NCI-H2196 (cell line): Measurements from ENCODE around the gene SIK3.

ENCODE experiments used
- DNase-seq: peaks from one replicate; lab custom pipeline; 2025; ENCODE audit not compliant: unreplicated experiment; lab: John Stamatoyannopoulos, UW

The SIK3 gene

DNA sequence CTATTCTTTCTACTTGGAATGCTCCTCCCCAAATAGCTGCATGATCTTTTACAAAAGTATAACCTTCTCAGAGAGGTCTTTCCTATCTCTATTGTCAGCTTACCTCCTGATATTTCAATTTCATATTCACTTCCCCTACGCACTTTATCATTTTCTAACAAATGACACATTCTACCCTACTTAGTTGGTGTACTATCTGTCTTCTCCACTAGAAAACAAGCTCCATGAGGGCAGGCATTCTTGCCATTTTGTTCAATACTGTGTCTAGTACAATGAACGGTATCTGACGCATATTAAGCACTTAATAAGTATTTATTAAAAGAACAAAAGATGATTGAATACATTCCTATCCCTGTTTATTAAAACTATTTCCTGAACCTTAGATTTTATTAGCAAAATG lies 164.3 kb downstream of the SIK3 start:
- no peak for DNase-seq

DNA sequence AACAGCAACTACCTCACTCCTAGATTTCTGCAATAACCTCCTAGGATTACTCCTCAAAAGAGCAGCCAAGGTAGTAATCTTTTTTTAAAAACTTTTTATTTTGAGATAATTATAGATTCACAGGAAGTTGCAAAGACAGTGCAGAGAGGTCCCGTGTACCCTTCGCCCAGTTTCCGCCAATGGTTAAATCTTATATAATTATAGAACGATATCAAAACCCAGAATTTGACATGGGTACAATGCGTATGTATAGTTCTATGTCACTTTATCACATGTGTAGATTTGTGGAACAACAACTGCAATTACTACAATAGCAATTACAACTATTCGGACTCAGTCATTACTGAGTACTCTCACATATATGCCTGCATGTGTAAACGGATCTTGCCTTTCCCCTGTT lies 166.0 kb downstream of the SIK3 start:
- no peak for DNase-seq

DNA sequence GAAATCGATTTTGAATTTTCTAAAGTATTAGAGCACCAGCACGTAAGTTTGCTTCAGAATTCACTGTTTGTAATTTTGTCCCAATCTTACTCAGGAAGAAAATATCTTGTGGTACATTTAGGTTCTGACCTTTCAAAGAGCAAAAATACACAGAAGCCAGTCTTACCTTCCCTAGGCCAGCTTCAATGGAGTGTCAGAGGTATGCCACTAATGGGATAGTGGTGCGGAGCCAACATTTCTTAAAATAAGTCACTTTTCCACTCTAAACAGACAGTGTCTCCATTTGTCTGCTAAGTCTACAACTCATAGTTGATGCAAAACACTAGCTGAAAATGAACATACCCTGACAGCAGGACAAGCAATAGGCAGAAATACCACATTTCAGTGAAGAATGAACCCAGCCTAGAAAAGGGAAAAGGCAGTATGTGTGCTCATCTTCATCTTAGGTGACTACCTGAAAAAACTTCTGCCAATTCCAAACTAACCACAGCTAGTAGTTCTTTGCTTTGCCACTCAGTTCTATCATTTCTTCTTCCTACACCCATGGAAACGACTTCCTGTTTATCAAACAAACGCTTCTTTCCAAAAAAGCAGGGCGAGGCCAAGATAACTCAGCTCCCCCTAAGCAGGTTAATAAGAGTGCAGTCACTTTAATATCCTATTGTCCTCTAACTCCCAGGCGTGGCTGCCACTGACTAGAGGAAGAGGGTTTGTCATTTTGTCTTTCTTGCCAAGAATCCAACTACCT lies 166.8 kb downstream of the SIK3 start:
- DNase-seq = no peak

DNA sequence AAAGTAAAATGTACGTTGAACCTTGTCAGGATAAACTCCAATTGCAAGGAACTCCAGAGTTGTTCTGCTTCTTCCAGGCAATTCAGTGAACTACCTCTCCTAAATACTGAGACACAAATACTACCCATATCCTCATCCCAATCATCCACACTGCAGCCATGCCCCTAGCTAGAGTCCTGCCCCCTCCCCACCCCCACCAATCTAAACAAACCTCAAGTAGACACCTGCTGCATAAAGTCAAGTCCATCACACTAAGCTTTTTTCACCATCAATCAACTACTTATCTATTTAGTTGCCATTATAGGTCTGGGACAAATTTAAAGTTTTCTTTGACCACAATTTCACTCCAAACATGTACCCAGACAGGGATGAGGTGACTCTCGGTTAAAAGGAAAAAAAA lies 167.6 kb downstream of the SIK3 start:
- no peak for DNase-seq

DNA sequence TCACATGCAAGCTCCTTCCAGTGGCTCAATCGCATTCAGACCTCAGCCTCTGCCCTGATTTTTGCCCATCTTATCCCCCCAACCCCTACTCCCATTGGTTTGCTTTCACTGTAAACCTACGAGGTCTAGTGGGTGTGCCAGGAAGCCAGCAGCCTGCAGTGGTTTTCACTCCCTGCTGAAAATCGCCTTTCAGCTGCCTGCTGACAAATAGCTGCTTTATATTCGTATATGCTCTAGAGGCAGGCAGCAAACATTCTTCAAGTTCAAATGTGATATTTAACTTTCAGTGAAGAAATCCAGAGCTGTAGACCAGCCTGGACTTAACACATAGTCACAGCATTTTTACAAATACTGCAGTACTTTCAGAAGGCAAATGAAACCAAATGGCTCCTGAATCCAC lies 168.1 kb downstream of the SIK3 start:
- DNase-seq = no peak

DNA sequence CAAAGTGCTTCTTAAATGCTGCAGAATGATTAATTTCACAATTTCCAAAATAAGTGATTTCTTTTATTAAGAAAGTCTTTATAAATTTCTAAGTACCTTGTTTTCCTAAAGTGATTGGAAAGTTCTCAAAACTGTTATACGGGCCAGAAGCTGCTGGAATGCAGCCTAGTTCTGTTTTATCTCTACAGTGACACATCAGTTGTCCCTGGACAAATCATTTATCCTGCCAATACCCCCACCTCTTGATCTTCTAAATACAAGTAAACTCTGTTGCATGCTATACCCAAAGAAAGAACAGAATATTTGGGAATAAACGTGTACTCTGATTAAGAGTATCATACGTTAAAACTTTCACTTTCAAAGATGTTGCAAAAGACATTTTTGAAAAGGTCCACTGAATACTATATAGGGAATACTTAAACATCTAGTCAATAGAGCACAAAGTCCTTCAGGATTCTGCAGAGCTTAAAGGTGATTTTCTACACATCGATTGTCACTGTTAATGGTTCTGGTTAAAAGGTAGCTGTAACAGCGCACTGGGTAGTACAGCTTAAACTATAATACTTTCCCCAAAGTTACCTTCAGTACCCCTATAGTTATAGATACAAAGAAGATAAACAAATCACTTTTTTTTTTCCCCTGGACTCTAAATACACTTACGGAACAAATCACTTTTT lies 168.7 kb downstream of the SIK3 start:
- no peak for DNase-seq

DNA sequence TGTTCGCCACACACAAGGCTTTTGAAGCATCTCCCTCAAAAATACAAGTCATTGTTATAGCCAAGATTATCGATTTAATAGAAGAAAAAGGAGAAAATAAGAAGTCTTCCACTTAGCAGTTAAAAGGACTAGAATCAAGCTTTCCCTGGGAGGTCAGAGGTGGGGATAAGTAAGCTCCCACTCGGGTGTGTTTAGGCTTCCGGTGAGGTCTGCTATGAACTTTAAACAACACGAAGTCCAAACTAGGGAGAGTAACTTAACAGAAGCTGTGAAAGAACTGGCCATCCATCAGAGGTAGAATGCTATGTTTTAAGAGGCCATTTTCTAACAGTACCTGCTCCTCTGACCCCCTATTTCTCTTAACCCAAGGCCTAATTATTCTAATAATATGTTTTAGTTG lies 169.4 kb downstream of the SIK3 start:
- DNase-seq = no peak

DNA sequence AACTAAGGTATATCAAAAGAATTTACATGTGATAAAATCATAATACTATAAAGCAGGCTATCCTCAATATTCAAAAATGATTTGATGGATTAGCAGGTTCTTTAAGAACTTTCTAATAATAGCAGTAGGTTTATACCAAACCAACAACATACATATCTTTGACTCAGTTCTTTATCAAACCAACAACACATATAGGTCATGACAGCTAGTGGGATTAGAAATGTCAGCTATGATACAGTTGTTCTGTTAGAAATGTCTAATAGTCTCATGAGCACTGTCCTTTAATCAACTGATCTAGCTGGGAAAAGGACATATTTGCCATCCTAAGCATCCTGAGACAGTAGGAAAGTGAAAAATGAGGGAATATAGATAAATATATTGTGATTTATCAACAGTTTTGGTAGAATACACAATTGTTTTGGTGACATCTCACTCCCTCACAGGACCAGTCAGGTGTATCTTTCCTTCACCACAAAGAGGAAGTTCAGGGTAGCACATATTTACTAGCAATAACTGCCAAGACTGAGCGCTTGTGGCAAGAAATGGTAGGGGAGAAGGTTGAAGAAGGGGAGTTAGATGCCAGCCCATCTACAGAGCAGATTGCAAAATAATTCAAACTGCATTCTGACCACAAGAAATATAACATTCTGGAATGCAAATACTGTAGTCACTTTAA lies 170.0 kb downstream of the SIK3 start:
- no peak for DNase-seq

DNA sequence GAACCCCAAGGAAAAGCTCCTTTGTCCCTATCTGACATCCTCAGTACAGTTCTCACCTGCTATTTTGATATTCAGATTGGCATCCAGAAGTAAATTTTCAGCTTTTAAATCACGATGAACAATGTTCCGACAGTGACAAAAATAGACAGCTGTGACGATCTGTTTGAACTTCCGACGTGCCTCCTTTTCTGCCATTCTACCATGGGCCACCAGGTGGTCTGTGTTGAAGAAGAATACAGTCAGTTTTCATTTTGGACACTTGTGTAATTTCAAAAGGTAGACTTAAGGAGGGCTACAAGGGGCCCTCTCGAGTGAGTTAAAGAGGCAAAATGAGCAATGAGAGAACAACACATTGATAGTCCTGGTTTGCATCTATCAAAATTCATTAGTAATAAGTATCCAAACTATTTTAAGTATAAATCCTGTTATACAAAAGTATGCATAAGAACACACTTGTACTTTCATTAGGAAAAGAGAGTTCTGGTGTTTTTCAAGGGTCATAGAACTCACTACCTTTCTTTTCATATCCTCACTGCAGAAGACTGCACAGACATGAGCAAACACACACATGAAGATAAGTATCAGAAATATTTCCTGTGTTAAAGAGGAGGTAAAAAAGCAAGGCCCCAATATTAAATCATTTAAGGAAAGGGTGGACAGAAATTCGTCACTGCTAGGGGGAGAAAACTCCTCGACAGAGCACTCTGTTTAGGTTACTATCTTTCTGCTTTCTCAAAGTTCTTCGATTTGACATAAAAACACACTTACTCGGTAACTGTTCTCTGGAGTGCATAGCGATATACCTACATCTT lies 170.9 kb downstream of the SIK3 start:
- no peak for DNase-seq

DNA sequence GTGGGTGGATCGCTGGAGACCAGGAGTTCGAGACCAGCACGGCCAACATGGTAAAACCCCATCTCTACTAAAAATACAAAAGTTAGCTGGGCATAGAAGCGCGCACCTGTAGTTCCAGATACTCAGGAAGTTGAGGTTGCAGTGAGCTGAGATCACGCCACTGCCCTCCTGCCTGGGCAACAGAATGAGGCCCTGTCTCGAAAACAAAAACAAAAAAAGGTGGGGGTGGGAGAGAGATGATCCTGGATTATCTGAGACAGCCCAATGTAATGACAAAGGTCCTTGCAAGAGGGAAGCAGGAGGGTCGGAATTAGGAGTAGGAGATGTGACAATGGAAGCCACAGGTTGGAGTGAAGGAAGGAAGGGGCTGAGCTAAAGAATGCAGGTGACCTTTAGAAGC lies 173.2 kb downstream of the SIK3 start:
- DNase-seq = no peak

DNA sequence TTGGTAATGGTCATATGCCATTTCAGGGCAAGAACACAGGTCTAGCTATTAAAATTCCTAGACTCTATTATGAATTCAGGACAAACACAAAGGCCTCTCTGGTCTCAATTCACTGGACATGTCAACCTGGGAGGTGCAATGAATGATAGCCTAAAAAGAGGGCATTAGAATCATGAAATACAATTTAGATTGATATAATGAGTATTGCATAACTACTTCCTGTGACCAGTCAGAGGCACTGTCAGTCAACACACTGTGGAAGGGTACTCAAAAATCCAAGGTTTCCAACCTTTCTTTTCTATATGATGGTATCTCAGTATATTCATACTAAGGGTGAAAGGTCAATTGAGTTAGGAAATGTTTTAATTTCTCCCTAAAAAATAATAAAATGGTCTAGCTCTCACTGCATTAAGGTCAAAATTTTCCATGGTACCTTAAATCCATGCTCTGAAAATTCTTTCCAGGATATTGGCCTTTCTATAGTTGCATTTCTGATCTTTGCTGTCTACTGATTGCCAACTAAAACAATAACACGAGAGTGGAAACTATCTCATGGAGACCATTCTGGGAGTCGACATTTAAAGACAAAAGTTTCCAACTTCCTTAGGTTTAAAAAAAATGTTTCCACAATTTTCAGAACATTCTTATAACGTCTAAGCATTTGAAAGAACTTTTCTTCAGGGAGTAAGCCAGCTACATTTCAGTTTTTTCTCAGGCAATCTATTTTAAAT lies 179.1 kb downstream of the SIK3 start:
- DNase-seq = no peak

DNA sequence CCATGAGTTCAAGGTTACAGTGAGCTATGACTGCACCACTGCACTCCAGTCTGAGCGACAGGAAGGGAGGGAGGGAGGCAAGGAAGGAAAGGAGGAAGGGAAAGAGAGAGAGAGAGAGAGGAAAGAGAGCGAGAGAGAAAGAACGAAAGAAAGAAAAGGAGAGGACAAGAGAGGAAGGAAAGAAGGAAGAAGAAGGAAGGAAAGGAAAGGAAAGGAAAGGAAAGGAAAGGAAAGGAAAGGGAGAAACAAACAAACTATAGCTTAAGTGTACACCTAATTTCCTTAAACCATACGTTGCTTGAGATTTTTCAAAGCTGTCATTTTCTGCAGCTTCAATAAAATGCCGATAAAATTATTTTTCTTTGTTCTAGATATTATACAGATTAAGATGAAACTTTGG lies 180.6 kb downstream of the SIK3 start:
- no peak for DNase-seq

DNA sequence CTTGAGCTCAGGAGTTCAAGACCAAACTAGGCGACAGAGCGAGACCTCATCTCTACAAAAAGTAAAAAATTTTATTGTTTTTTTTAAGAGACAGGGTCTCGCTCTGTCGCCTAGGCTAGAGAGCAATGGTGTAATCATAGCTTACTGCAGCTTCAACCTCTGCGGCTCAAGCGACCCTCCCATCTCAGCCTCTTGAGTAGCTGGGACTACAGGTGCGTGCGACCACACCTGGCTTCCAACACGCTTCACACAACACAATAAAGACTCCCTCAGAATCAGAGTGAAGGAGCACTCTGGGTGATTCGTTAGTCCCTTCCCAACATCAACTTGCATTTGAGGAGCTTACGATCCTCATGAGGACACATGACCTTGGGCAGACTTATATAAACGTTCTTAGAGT lies 181.3 kb downstream of the SIK3 start:
- DNase-seq = no peak

DNA sequence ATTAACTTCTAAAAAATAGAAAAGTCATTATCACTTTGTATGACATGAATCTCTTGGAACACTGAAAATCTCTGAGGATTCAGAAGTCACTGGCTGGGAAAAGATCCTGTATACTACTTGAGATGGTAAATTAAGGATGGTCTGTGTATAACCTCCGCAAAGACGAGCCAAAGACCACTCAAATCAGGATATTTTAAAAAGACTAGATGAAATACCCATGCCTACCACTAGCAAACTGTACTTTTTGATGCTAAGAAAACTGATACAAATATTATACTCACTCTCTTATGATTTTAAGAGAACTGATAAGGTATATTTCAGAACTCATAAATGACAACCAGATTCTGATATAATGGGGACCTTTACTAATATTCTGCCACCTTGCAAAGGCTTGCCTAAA lies 182.2 kb downstream of the SIK3 start:
- no peak for DNase-seq

DNA sequence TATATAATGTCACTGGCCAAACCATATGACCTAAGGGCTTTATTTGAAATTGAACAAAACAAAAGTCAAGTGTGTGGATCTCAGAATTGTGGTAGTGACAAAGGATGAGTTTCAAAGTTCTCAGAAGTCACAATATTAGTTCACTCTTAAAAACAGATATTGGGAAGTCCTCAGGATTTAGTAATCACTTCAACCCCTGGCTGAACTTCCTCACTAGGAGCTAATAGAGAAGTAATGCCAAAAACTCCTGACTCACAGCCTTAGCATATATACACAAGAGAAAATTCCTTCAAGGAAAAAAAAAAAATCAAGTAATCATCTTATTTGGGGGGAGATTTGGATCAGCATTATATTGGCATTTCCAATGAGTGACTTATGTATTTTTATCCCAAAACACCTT lies 185.2 kb downstream of the SIK3 start:
- DNase-seq = no peak

DNA sequence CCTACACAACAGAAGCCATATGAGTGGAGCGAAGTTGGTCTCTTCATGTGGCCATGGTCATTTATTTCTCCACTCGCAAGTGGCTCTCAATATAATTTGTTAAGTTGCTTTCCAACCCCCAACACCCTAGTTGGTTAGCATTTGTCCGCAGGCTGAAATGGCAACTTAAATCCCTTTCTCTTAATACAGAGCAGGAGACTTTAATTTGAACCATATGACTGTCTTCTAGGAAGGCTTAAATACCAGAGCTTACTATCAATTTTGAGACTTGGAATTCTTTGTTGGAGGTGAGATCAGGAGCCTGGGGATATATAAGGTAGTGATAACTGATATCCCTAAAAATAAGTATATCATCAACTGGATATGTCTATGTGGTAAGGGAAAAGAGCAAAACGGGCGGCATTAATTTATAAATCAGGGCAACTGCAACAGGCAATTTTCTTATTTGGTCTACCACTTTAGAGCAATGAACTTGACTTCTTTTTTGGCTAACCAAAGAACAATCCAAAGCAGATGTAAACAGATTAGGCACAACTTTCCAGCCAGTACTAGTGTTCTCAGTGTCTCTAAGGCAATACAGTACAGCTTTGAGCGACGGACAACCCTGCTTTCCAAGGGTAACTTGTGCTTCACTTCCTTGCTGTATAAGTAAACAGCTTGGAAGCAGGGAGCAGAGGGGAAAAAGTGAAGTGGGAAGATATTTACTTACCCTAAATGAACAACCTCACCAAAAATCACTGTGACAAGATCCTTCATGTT lies 186.1 kb downstream of the SIK3 start:
- no peak for DNase-seq

DNA sequence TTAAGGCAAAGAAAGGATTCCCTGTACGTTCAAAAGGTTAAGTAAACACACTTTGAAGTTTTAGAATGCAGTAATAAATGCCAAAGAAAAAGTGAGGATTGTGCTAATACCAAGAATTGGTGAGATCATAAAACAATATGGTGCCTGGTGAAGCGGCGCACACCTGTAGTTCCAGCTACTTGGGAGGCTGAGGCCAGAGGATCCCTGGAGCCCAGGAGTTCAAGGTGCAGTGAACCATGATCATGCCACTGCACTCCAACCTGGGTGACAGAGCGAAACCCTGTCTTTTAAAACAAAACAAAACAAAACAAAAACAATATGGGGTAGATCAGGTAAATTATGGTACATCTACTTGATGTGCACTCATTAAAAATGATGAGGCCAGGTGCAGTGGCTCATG lies 187.4 kb downstream of the SIK3 start:
- no peak for DNase-seq

DNA sequence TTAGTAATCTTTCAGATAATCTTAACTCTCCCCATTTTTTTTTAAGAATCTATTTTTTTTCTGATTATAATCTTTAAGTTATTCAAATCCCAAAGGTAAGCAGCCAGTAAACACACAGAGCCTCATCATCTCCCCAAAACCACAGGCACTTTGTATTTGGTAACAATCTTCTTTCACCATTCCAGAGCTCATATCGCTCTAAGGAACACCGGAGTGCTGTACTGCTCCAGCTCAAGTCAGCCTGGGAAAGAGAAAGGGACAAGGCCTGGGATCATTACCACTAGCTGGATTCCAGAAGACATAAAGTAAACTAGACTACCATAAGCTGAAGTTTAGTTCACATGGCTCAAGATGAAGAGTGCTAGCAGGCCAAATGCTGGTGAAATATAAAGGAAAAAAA lies 187.8 kb downstream of the SIK3 start:
- no peak for DNase-seq

DNA sequence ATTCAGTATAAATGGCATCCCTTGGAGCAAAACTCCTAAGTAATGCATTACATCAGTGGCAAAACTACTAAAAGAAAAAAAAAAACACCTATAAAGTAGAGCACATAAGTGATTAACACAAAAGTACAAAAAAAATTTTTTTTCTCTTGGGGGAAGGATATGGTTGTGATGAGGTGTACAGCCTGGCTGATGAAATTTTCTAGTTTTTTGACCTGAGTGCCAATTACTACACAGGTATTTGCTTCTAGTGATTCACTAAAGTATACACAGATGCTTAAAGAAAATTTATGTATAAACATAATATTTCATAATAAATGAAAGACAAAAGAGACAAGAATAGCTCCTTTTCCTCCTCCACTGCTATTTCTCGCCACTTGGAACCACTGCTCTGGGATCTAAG lies 189.0 kb downstream of the SIK3 start:
- DNase-seq = no peak

DNA sequence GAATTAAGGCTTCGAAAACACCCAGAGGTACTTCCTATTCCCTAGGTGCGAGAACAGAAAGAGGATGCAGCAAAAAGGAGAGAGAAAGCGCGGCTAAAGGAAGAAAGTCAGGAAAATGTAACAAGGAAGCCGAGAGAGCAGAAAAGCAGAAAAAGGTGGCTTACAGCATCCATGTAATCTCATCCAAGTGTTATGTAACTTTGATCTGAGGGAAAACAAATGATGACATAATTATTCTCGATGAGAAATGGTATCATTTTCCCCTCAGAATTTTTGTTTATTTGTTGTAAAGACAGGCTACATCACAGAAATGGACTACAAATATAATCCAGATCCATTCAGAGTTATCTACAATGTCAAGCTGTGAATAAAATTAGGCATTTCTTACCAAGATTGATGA lies 191.7 kb downstream of the SIK3 start:
- DNase-seq = no peak
